ENCODE results near the gene ENPP7.

Gene ENPP7

DNA sequence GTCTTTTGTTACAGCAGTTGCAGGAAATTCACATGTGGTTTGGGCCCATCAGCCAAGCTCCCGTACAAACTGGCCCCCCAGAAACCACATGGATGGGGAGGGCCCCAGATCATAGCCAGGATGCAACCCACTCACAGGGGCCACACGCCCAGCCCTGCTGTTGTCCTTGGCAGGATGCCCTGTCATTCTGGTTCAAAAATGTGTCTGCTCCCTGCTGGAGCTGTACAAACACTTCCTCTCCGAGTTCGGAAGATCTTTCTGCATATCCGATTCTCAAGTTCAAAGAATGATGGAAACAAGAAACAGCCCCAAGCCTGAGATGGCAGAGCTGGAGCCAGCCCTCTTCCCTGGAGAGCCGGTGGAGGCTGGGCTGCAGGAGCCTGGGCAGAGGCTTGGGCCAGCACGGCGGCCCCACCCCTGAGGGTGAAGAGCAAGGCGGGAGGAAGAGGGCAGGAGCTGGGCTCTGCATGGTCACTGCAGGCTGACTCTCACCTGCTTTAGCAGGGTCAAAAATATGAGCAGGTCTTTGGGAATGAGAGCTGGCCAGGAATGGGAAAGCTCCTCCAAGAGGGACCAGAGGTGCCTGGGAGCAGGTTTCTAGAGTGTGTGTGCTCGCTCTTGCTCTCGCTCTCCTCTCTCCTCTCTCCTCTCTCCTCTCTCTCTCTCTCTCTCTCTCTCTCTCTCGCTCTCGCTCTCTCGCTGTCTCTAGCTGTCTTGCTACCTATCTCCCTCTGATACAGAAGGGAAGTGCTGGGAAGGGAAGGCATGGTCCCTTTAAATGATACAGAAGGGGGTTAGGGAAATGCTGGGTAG is 34.7 kb upstream of the ENPP7 start:
- H3K4me3 ChIP-seq (ENCODE audit: low read depth, low read length), result no peak overlapping the region
- TF ChIP-seq, protein P1, sequence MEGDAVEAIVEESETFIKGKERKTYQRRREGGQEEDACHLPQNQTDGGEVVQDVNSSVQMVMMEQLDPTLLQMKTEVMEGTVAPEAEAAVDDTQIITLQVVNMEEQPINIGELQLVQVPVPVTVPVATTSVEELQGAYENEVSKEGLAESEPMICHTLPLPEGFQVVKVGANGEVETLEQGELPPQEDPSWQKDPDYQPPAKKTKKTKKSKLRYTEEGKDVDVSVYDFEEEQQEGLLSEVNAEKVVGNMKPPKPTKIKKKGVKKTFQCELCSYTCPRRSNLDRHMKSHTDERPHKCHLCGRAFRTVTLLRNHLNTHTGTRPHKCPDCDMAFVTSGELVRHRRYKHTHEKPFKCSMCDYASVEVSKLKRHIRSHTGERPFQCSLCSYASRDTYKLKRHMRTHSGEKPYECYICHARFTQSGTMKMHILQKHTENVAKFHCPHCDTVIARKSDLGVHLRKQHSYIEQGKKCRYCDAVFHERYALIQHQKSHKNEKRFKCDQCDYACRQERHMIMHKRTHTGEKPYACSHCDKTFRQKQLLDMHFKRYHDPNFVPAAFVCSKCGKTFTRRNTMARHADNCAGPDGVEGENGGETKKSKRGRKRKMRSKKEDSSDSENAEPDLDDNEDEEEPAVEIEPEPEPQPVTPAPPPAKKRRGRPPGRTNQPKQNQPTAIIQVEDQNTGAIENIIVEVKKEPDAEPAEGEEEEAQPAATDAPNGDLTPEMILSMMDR (IDR thresholded peaks at IDR 0.05; ENCODE audit: borderline replicate concordance, insufficient read depth, low read depth, low read length), result no peak

DNA sequence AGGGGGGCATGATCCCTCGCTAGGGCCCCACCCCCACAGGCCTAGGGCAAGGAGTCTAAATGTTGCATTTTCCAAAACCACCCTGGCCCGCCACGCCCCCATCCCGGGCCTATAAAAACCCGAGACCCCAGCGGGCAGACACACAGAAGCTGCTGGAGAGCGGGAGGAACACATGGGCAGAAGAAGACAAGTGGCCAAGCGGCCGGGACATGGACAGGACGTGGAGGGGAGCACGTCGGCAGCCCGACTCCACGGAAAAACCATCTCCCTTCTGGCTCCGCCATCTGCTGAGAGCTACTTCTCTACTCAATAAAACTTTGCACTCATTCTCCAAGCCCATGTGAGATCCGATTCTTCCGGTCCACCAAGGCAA is 34.1 kb upstream of the ENPP7 start:
- H3K4me3 ChIP-seq (ENCODE audit: low read depth, low read length), result no peak overlapping the region
- TF ChIP-seq, protein P1 (IDR thresholded peaks at IDR 0.05; ENCODE audit: borderline replicate concordance, insufficient read depth, low read depth, low read length), result no peak

DNA sequence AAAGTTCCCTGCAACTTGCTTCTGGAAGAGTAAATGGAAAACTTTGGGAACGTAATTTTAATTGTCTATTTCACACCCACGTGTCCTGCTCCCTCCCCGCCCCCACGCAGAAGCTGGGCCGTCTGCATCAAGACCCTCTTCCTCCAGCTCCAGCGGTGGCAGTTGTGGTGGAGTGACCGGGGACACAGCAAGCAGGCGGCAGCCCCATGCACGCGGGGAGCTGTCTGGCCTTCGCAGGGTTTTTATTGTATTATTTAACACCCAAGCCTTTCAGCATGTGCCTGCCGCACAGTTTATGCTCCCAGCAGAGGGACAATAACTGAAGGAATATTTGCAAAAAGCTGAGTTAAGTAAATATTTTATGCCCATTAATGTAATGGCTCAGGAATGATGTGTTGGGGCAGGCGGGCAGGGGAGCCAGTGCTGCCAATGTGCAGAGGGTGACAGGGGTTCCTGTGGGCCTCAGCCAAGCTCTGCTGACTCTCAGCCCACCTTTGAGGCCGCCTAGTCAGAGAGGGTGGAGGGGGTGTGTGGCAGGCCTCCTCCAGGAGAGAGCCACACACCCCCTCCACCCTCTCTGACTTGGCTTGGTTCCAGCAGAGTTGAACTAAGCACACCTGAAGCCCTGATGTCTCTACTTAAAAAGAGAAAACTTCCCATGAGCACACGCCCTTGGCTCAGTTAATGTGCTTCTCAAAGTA is 32.4 kb upstream of the ENPP7 start:
- TF ChIP-seq, protein P1 (IDR thresholded peaks at IDR 0.05; ENCODE audit: borderline replicate concordance, insufficient read depth, low read depth, low read length), result no peak
- no peak overlapping the region for H3K4me3 ChIP-seq (ENCODE audit: low read depth, low read length)

DNA sequence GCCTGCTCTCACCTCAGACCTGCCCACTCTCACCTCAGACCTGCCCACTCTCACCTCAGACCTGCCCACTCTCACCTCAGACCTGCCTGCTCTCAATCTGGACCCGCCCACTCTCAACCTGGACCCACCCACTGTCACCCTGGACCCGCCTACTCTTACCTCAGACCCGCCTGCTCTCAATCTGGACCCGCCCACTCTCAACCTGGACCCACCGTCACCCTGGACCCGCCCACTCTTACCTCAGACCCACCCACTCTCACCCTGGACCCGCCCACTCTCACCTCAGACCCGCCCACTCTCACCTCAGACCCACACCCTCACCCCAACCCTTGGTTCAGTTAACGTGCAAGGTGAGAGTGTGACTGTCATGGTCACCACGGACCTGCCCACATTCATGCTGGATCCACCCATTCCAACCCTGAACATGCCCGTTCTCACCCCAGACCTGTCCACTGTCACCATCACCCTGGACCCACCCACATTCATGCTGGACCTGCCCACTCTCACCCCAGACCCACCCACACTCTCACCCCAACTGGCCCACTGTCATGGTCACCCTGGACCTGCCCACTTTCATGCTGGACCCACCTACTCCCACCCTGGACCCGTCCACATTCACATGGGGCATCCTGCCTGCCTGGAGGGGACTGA is 31.2 kb upstream of the ENPP7 start:
- no peak overlapping the region for H3K4me3 ChIP-seq (ENCODE audit: low read depth, low read length)
- TF ChIP-seq, protein P1 (IDR thresholded peaks at IDR 0.05; ENCODE audit: borderline replicate concordance, insufficient read depth, low read depth, low read length), result no peak

DNA sequence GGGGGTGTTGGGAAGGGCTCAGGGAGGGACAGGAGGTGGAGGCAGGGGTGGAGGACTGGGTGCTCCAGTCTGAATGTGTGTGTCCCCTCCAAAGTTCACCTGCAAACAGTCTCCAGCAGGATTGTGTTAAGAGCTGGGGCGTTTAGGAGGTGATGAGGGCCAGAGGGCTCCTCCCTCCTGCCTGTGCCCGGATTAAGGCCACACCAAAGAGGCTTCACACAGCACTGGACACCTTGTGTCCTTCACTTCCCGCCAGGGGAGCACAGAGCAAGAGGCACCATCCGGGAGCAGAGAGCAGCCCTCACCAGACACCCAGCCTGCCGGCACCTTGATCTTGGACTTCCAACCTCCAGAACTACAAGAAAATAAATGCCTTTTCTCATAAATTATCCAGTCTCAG is 30.2 kb upstream of the ENPP7 start:
- TF ChIP-seq, protein P1 (IDR thresholded peaks at IDR 0.05; ENCODE audit: borderline replicate concordance, insufficient read depth, low read depth, low read length), result no peak
- H3K4me3 ChIP-seq (ENCODE audit: low read depth, low read length), result no peak overlapping the region

DNA sequence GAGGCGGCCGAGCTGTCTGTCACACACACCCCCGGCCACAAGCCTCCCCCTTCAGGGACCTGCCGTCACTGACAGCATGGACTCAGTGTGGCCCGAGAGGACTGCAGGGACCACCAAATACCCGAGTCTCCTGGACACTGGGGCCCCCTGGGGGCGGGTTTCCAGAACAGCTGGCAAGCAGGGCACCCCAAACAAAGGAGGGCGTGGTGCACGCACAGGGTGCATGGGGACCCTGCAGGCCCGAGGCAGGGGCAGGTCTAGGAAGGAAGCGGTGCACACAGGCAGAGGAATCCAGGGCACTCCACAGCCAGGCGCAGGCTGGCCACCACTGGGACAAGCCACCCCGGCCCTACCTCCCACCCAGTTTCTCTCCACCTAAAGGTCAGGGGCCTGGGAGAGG is 28.7 kb upstream of the ENPP7 start:
- H3K4me3 ChIP-seq (ENCODE audit: low read depth, low read length), result no peak overlapping the region

More for the DNA sequence above, 28.7 kb upstream of the ENPP7 start:
- TF ChIP-seq, protein P1 (IDR thresholded peaks at IDR 0.05; ENCODE audit: borderline replicate concordance, insufficient read depth, low read depth, low read length), result no peak
